ENCODE data around the gene SERTAD1.
"Not testable (repeated sequence)": the region's sequence is repeated elsewhere in the genome, so short reads cannot be mapped to it uniquely, and the experiment has no call there.

The SERTAD1 gene

GRCh38 chr19:40450664-40451063 lies 24.9 kb upstream of the SERTAD1 start:
- no peak for DNase-seq

- DNase-seq = no peak
Observed at GRCh38 chr19:40449506-40449905, 23.7 kb upstream of the SERTAD1 start.

GRCh38 chr19:40446263-40446784 lies 20.5 kb upstream of the SERTAD1 start:
- no peak for DNase-seq

- DNase-seq = no peak
Observed at GRCh38 chr19:40445780-40446262, 20.0 kb upstream of the SERTAD1 start.

- no peak for DNase-seq
Observed at GRCh38 chr19:40444825-40445312, 19.1 kb upstream of the SERTAD1 start.

GRCh38 chr19:40444000-40444824 lies 18.4 kb upstream of the SERTAD1 start, which contains the start of gene SERTAD3:
SERTAD3 (minus strand) TSS chr19:40444335; CDS start chr19:40442080, 2,255 bp downstream.
- DNase-seq = peak; percentile 96

GRCh38 chr19:40443131-40443999 lies 17.6 kb upstream of the SERTAD1 start:
- DNase-seq = peak; percentile 99

GRCh38 chr19:40442328-40443130 lies 16.7 kb upstream of the SERTAD1 start:
- no peak for DNase-seq

- no peak for DNase-seq
Observed at GRCh38 chr19:40441719-40442253, 16.0 kb upstream of the SERTAD1 start.

- DNase-seq = no peak
Observed at GRCh38 chr19:40438284-40438683, 12.5 kb upstream of the SERTAD1 start.

GRCh38 chr19:40433391-40434216 lies 7.8 kb upstream of the SERTAD1 start:
- DNase-seq = peak; percentile 39

- DNase-seq = not testable (repeated sequence)
Observed at GRCh38 chr19:40432760-40433159, 7.0 kb upstream of the SERTAD1 start.

GRCh38 chr19:40431698-40432097 lies 5.9 kb upstream of the SERTAD1 start:
- DNase-seq = no peak

- not testable (repeated sequence) for DNase-seq
Observed at GRCh38 chr19:40430242-40430641, 4.5 kb upstream of the SERTAD1 start.

- not testable (repeated sequence) for DNase-seq
Observed at GRCh38 chr19:40428197-40428596, 2.4 kb upstream of the SERTAD1 start.

- DNase-seq = no peak
Observed at GRCh38 chr19:40424637-40425449, 949 bp downstream of the SERTAD1 start.

GRCh38 chr19:40423938-40424337 lies 1.9 kb downstream of the SERTAD1 start:
- DNase-seq = no peak

GRCh38 chr19:40422748-40423566 lies 2.8 kb downstream of the SERTAD1 start:
- DNase-seq = no peak
